ENCODE measurements around the gene TOMM34. TPM values are rescaled to one million over a fixed set of nuclear protein-coding genes. Genes with fewer than 3 reads are reported as not detected.

TOMM34 gene
- total and polyA plus RNA-seq, 2 of the 13 experiments (the other 11 are each of a cell fraction or from before 2014, with no cell fraction given) = 36.2 to 52.0 TPM

GRCh38 chr20:44966030-44966961 is 6.1 kb upstream of the TOMM34 start, which contains the start of gene STK4 (continued):
- peak; percentile 86; the same call in 1 of the 2 replicates for TF ChIP-seq ZNF749 (CRISPR knock-in tag; IDR thresholded peaks at IDR 0.05; ENCODE audit: borderline replicate concordance)
- TF ChIP-seq ZNF737 (CRISPR knock-in tag; IDR thresholded peaks at IDR 0.05; ENCODE audit: borderline replicate concordance) = no peak
- TF ChIP-seq AGO1 (IDR thresholded peaks at IDR 0.05; ENCODE audit: low read depth, low read length, poor library complexity, severe bottlenecking) = peak; percentile 88
- TF ChIP-seq, protein P1, sequence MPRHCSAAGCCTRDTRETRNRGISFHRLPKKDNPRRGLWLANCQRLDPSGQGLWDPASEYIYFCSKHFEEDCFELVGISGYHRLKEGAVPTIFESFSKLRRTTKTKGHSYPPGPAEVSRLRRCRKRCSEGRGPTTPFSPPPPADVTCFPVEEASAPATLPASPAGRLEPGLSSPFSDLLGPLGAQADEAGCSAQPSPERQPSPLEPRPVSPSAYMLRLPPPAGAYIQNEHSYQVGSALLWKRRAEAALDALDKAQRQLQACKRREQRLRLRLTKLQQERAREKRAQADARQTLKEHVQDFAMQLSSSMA (CRISPR knock-in tag; IDR thresholded peaks at IDR 0.05) = peak; percentile 88; the same call in 1 of the 2 replicates
- TF ChIP-seq ATRX (CRISPR knock-in tag; IDR thresholded peaks at IDR 0.05; ENCODE audit: borderline replicate concordance) = no peak
- peak; percentile 97; the same call in 1 of the 2 replicates for TF ChIP-seq CREBL2 (CRISPR knock-in tag; IDR thresholded peaks at IDR 0.05; ENCODE audit: borderline replicate concordance)
- TF ChIP-seq ZNF441 (CRISPR knock-in tag; IDR thresholded peaks at IDR 0.05; ENCODE audit: borderline replicate concordance) = peak; percentile 90; the same call in 1 of the 2 replicates
- TF ChIP-seq, protein P2, sequence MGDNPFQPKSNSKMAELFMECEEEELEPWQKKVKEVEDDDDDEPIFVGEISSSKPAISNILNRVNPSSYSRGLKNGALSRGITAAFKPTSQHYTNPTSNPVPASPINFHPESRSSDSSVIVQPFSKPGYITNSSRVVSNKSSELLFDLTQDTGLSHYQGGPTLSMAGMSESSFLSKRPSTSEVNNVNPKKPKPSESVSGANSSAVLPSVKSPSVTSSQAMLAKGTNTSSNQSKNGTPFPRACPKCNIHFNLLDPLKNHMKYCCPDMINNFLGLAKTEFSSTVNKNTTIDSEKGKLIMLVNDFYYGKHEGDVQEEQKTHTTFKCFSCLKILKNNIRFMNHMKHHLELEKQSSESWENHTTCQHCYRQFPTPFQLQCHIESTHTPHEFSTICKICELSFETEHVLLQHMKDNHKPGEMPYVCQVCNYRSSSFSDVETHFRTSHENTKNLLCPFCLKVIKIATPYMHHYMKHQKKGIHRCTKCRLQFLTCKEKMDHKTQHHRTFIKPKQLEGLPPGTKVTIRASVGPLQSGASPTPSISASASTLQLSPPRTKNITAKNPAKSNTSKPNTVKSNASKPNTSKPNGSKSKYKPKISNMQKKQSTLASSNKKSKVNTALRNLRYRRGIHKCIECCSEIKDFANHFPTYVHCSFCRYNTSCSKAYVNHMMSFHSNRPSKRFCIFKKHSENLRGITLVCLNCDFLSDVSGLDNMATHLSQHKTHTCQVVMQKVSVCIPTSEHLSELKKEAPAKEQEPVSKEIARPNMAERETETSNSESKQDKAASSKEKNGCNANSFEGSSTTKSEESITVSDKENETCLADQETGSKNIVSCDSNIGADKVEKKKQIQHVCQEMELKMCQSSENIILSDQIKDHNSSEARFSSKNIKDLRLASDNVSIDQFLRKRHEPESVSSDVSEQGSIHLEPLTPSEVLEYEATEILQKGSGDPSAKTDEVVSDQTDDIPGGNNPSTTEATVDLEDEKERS (CRISPR knock-in tag; IDR thresholded peaks at IDR 0.05) = peak; percentile 84
- TF ChIP-seq ZNF775 (CRISPR knock-in tag; IDR thresholded peaks at IDR 0.05; ENCODE audit: borderline replicate concordance) = no peak
- peak; percentile 97 for TF ChIP-seq ZNF563 (CRISPR knock-in tag; IDR thresholded peaks at IDR 0.05)
- peak; percentile 91 for TF ChIP-seq FOXK1 (CRISPR knock-in tag; IDR thresholded peaks at IDR 0.05; ENCODE audit: borderline replicate concordance, low read depth)
- TF ChIP-seq CBX2 (IDR thresholded peaks at IDR 0.05; ENCODE audit: low read depth, low read length) = no peak
- peak; percentile 96; the same call in 1 of the 2 replicates for TF ChIP-seq CBX2 (CRISPR knock-in tag; IDR thresholded peaks at IDR 0.05; ENCODE audit: low read depth)
- peak; percentile 21; the same call in 1 of the 2 replicates for TF ChIP-seq RFX1 (IDR thresholded peaks at IDR 0.05)
- peak; percentile 92 for TF ChIP-seq USF2 (IDR thresholded peaks at IDR 0.05; ENCODE audit: low read depth, low read length)
- TF ChIP-seq USF2 (CRISPR knock-in tag; IDR thresholded peaks at IDR 0.05; ENCODE audit: borderline replicate concordance) = peak; percentile 98
- peak; percentile 55; the same call in 1 of the 2 replicates for TF ChIP-seq RFX3 (CRISPR knock-in tag; IDR thresholded peaks at IDR 0.05)
- TF ChIP-seq UBTF (CRISPR knock-in tag; IDR thresholded peaks at IDR 0.05) = peak; percentile 86
- TF ChIP-seq NCOA5 (CRISPR knock-in tag; IDR thresholded peaks at IDR 0.05) = no peak
